GM13976 (cell line): Measurements from ENCODE around the gene POMGNT1.

Experiments
- DNase-seq: peaks from one replicate; pipeline ENCODE4 v3.0.0; 2012; ENCODE audit warnings: low spot score
- CTCF ChIP-seq: IDR thresholded peaks from 2 replicates; pipeline ENCODE4 v1.5.1; 2012; ENCODE audit warnings: borderline replicate concordance, mild to moderate bottlenecking; ENCODE audit not compliant: insufficient read depth; ENCODE audit errors: extremely low read depth, missing control alignments, control extremely low read depth
- in situ Hi-C: fragments of 300-500 bp; cut with MboI; formaldehyde crosslinking; loops from one replicate; pipeline ENCODE4 v1.12.0; 2022; ENCODE audit warnings: low sequenced_read_pairs, mixed read lengths, inconsistent platforms; ENCODE audit not compliant: unreplicated experiment

POMGNT1 gene

GRCh38 chr1:46196609-46197008 is 1.6 kb downstream of the POMGNT1 start:
- TF ChIP-seq CTCF: no peak
- in situ Hi-C loops: no loop called here
- no peak for DNase-seq

GRCh38 chr1:46194641-46195193 is 3.5 kb downstream of the POMGNT1 start:
- no peak for TF ChIP-seq CTCF
- DNase-seq: no peak
- in situ Hi-C loops: no loop called here

GRCh38 chr1:46193984-46194570 is 4.2 kb downstream of the POMGNT1 start:
- no peak for DNase-seq
- no peak for TF ChIP-seq CTCF
- in situ Hi-C loops: no loop called here

- in situ Hi-C loops: no loop called here
- no peak for TF ChIP-seq CTCF
- no peak for DNase-seq
These were observed 4.9 kb downstream of the POMGNT1 start for GRCh38 chr1:46193285-46193684.

- TF ChIP-seq CTCF: no peak
- in situ Hi-C loops: no loop called here
- no peak for DNase-seq
These were observed 6.1 kb downstream of the POMGNT1 start for GRCh38 chr1:46192171-46192570.

GRCh38 chr1:46191033-46191701 is 7.1 kb downstream of the POMGNT1 start:
- in situ Hi-C loops: no loop called here
- no peak for TF ChIP-seq CTCF
- DNase-seq: no peak
